H1 (cell line): ENCODE data around the gene CHAC1. TPM values are rescaled to one million over a fixed set of nuclear protein-coding genes. Genes with fewer than 3 reads are reported as not detected.

ENCODE experiments used
- CBX8 ChIP-seq: fragments of 300-800, 300-1000 bp; sonication (generic); IDR thresholded peaks from 2 replicates; pipeline ENCODE4 v1.7.1; 2016; ENCODE audit warnings: low read depth, low read length, borderline replicate concordance
- CTCF ChIP-seq, 3 experiments: IDR thresholded peaks; 1 replicate in 2 of 3; 2 replicates in 1 of 3; pipeline versions ENCODE4 v1.5.1 to v1.6.1; 2011; ENCODE audit warnings: low read length in 3 of 3, mild to moderate bottlenecking in 3 of 3, inconsistent platforms in 2 of 3, low read depth in 1 of 3, moderate library complexity in 1 of 3; ENCODE audit not compliant: insufficient read depth in 1 of 3; ENCODE audit errors: control extremely low read depth in 1 of 3
- GABPA ChIP-seq: IDR thresholded peaks from 2 replicates; pipeline ENCODE4 v1.6.1; 2011; ENCODE audit warnings: mild to moderate bottlenecking, low read length, moderate library complexity, borderline replicate concordance; ENCODE audit not compliant: insufficient read depth
- HDAC2 ChIP-seq, 2 experiments: fragments of 300-600 bp in 1 of 2; sonication (generic) in 1 of 2; IDR thresholded peaks; 2 replicates each; pipeline ENCODE4 v1.6.1; 2011 to 2012; ENCODE audit warnings: low read depth in 2 of 2, low read length in 2 of 2, mild to moderate bottlenecking in 2 of 2, moderate library complexity in 2 of 2, borderline replicate concordance in 1 of 2, inconsistent platforms in 1 of 2
- KDM5A ChIP-seq: fragments of 200-600 bp; IDR thresholded peaks from 2 replicates; pipeline ENCODE4 v1.7.1; 2012; ENCODE audit warnings: mild to moderate bottlenecking, low read length, inconsistent platforms, mixed read lengths
- RBBP5 ChIP-seq: IDR thresholded peaks from 2 replicates; pipeline ENCODE4 v1.7.1; 2012; ENCODE audit warnings: low read depth, mild to moderate bottlenecking, inconsistent platforms, low read length, moderate library complexity, borderline replicate concordance
- polyA plus RNA-seq, 7 experiments: library from polyadenylated mRNA; depleted of rRNA in 3 of 7; stranded (reverse) in 5 of 7; unstranded in 2 of 7; fragments of >200 nt in 5 of 7; fragments of 200-250 nt in 2 of 7; gene quantifications; 1 replicate in 5 of 7; 2 replicates in 1 of 7; 4 replicates in 1 of 7; pipeline versions ENCODE4 v1.2.1 to v1.2.3, GENCODE V29; 2011 to 2013; ENCODE audit warnings: missing spikeins in 2 of 7, mixed read lengths in 2 of 7
- total RNA-seq: library from RNA; stranded (reverse); fragmentation: NEBNext Ultra II Directional; extraction: Animal tissue kit (Norgen Biotek cat#: 25700); gene quantifications from 2 replicates; pipeline ENCODE4 v1.2.1, GENCODE V29; 2021

Gene CHAC1
- total and polyA plus RNA-seq, 2 of the 8 experiments (the other 6 are each of a cell fraction or from before 2014, with no cell fraction given): 34.3 to 159 TPM

DNA sequence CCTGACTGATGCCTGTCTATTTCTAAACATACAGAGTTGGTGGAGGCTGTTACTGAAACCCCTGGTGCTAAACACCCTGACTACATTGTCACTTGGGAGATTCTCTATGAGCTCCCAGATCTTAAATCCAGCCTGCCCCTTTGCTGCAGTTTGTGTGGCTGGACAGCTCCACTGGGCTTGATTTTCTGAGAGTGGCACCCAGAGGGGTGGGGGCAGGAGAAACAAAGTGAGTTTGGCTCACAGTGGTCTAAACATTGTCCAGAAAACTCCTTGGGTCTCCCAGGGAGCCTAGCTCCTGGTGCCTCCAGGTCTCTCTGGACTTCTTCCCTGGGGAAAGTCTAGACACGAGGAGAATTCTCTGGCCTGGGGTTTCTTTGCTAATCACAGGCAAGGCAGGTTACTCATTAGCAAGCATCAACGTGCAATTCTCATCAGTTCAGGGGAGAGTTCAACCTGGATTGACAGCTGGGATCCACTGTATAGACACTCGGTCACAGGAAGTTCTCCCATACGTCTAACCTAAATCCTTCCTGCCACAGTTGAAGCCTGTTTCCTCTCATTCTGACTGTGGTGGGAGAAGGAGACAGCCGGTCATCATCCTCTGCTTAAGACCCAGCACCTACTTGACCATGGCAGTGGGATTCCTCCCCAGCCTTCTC lies 31.2 kb upstream of the CHAC1 start (continued):
- TF ChIP-seq KDM5A (no peak), CBX8 (no peak), GABPA (no peak), HDAC2 (IDR thresholded peaks at IDR 0.05; ENCODE audit: borderline replicate concordance in 1 of 2, low read depth in 2 of 2, low read length in 2 of 2) (no peak), RBBP5 (no peak), CTCF (IDR thresholded peaks at IDR 0.05; ENCODE audit: control extremely low read depth in 1 of 3, insufficient read depth in 1 of 3, low read depth in 1 of 3, low read length in 3 of 3) (no peak)
